K562 (cell line): ENCODE results near the gene MLC1. TPM values are rescaled to one million over a fixed set of nuclear protein-coding genes. Genes with fewer than 3 reads are reported as not detected.

Source experiments
- ATAC-seq: fragments of 200-7000 bp; cut with Tn5 transposase; 3 replicates; pipeline ENCODE4 v1.9.1; 2020; ENCODE audit warnings: moderate library complexity
- BruUV-seq: library from RNA; stranded (reverse); fragments of 400-500 nt; replicated peaks from 2 replicates; lab custom pipeline; 2021; lab: Mats Ljungman, UMichigan
- CTCF ChIA-PET: fragments of 300-600 bp; formaldehyde crosslinking; extraction: SDS; loops from one replicate; lab custom pipeline; 2021; ENCODE audit warnings: low intra/inter-chr PET ratio; lab: Yijun Ruan, JAX
- POLR2A ChIA-PET: fragments of 300-600, 350-650 bp; sonication (Branson Sonifier 250); formaldehyde crosslinking; extraction: SDS; loops from one replicate; lab custom pipeline; 2021; ENCODE audit warnings: antibody characterized with exemption, inconsistent platforms; lab: Yijun Ruan, JAX
- DNase-seq, 4 experiments: peaks; one replicate each; pipeline versions ENCODE4 v3.0.0 to v3.0.0-alpha.2; 2011 to 2018; ENCODE audit warnings: low spot score in 3 of 4, mixed read lengths in 3 of 4; ENCODE audit errors: extremely low read depth in 1 of 4
- FAIRE-seq: peaks from 2 replicates; lab custom pipeline; 2011; peaks lifted over from hg19 to GRCh38; lab: Jason Lieb, UNC
- H2AFZ ChIP-seq: 2 replicates; pipeline ENCODE4 v1.6.0; 2011; ENCODE audit warnings: low read depth, low read length, control low read depth, inconsistent platforms
- H3K27ac ChIP-seq: fragments of 200-600 bp; 3 replicates; pipeline ENCODE4 v1.8.0; 2011; ENCODE audit warnings: low read depth, mild to moderate bottlenecking, control low read depth, inconsistent platforms, low read length, moderate library complexity, mixed read lengths; ENCODE audit errors: extremely low read depth
- H3K27me3 ChIP-seq, 2 experiments: fragments of 300-600 bp in 1 of 2; 2 replicates in 1 of 2; 3 replicates in 1 of 2; pipeline versions ENCODE4 v1.6.0 to v1.8.0; 2011; ENCODE audit warnings: inconsistent platforms in 2 of 2, low read length in 2 of 2, mild to moderate bottlenecking in 1 of 2, mixed read lengths in 1 of 2, moderate library complexity in 1 of 2; ENCODE audit not compliant: control insufficient read depth in 2 of 2, insufficient read depth in 2 of 2
- H3K36me3 ChIP-seq: fragments of 300-600 bp; 3 replicates; pipeline ENCODE4 v1.8.0; 2011; ENCODE audit warnings: mild to moderate bottlenecking, low read length, inconsistent platforms; ENCODE audit not compliant: control insufficient read depth, insufficient read depth
- H3K4me1 ChIP-seq, 2 experiments: fragments of 200-600 bp in 1 of 2; replicated peaks in 1 of 2; 2 replicates in 1 of 2; 3 replicates in 1 of 2; pipeline versions ENCODE4 v1.5.1 to v1.8.0; 2011; ENCODE audit warnings: inconsistent platforms in 2 of 2, low read length in 2 of 2, mild to moderate bottlenecking in 1 of 2, mixed read lengths in 1 of 2, moderate library complexity in 1 of 2; ENCODE audit not compliant: control insufficient read depth in 2 of 2, insufficient read depth in 2 of 2
- H3K4me2 ChIP-seq: 2 replicates; pipeline ENCODE4 v1.6.1; 2011; ENCODE audit warnings: low read length, control low read depth, inconsistent platforms, mixed read lengths; ENCODE audit not compliant: insufficient read depth
- H3K4me3 ChIP-seq: fragments of 200-600 bp; sonication (generic), shearing (Covaris generic); 2 replicates; pipeline ENCODE4 v1.5.1; 2016; ENCODE audit warnings: control low read depth, inconsistent platforms
- H3K79me2 ChIP-seq: fragments of 200-600 bp; 3 replicates; pipeline ENCODE4 v1.8.0; 2011; ENCODE audit warnings: low read length, inconsistent platforms; ENCODE audit not compliant: control insufficient read depth, insufficient read depth
- H3K9ac ChIP-seq, 2 experiments: 2 replicates each; pipeline versions ENCODE4 v1.6.0 to v1.6.1; 2011; ENCODE audit warnings: low read depth in 2 of 2, low read length in 2 of 2, control low read depth in 1 of 2, inconsistent platforms in 1 of 2, mild to moderate bottlenecking in 1 of 2, mixed read lengths in 1 of 2; ENCODE audit not compliant: insufficient read depth in 1 of 2
- H3K9me1 ChIP-seq: one replicate; pipeline ENCODE4 v1.6.0; 2011; ENCODE audit warnings: inconsistent platforms, mild to moderate bottlenecking, low read length, moderate library complexity; ENCODE audit not compliant: control insufficient read depth, insufficient read depth
- H3K9me3 ChIP-seq: replicated peaks from 2 replicates; pipeline ENCODE4 v1.5.1; 2011; ENCODE audit warnings: low read depth, low read length, inconsistent platforms; ENCODE audit not compliant: control insufficient read depth, insufficient read depth
- H4K20me1 ChIP-seq: replicated peaks from 2 replicates; pipeline ENCODE4 v1.6.1; 2011; ENCODE audit warnings: low read length, inconsistent platforms, mixed read lengths; ENCODE audit not compliant: control insufficient read depth, insufficient read depth
- ARID1B ChIP-seq: fragments of 450-650 bp; IDR thresholded peaks from 2 replicates; pipeline ENCODE4 v1.6.1; 2016; ENCODE audit warnings: antibody characterized with exemption, mild to moderate bottlenecking, inconsistent platforms
- ARID4B ChIP-seq: sonication (generic); formaldehyde crosslinking; IDR thresholded peaks from 2 replicates; pipeline ENCODE4 v1.8.0; 2022; ENCODE audit warnings: mild to moderate bottlenecking, missing genetic modification reagents
- EWSR1 ChIP-seq: fragments of 450-650 bp; IDR thresholded peaks from 2 replicates; pipeline ENCODE4 v1.6.1; 2018; ENCODE audit warnings: borderline replicate concordance, mild to moderate bottlenecking, low read depth, moderate library complexity; ENCODE audit not compliant: partially characterized antibody
- PHB2 ChIP-seq: fragments of 450-650 bp; IDR thresholded peaks from 2 replicates; pipeline ENCODE4 v1.6.1; 2017; ENCODE audit warnings: low read depth
- TRIM24 ChIP-seq, 2 experiments: fragments of 450-650 bp; IDR thresholded peaks; 2 replicates each; pipeline ENCODE4 v1.6.1; 2016
- ZFX ChIP-seq: sonication (generic); formaldehyde crosslinking; IDR thresholded peaks from 2 replicates; pipeline ENCODE4 v1.8.0; 2022; ENCODE audit warnings: mild to moderate bottlenecking, missing genetic modification reagents, moderate library complexity
- WGBS: fragments of 100-300 bp; shearing (Covaris generic); methylation state at CpG from one replicate; pipeline ENCODE4 v1.1.6; 2016; ENCODE audit warnings: low coverage, mixed read lengths; ENCODE audit not compliant: insufficient coverage; ENCODE audit errors: missing lambda C conversion rate; 5-methylcytosine and 5-hydroxymethylcytosine counted together
- in situ Hi-C: fragments of 300-500 bp; cut with MboI; formaldehyde crosslinking; loops from 4 replicates; pipeline ENCODE4 v1.15.0; 2018; ENCODE audit warnings: inconsistent platforms, mixed read lengths
- intact Hi-C: fragments of 100-400 bp; cut with micrococcal nuclease; formaldehyde crosslinking; loops from 2 replicates; pipeline ENCODE4 v1.14.2; 2022
- polyA plus RNA-seq, 8 experiments: library from polyadenylated mRNA; depleted of rRNA in 4 of 8; stranded (reverse) in 5 of 8; unstranded in 3 of 8; fragments of >200 nt; fragmentation: Nextera tagmentation in 2 of 8; fragmentation: Illumina TruSeq in 1 of 8; extraction: Ambion mirVana in 2 of 8; extraction: Trizol in 1 of 8; gene quantifications; 2 replicates each; pipeline versions ENCODE4 v1.2.1 to v1.2.3, GENCODE V29; 2011 to 2014; ENCODE audit warnings: inconsistent platforms in 1 of 8, missing spikeins in 1 of 8
- total RNA-seq, 7 experiments: library from RNA; depleted of rRNA in 6 of 7; stranded (reverse); fragments of >200 nt in 6 of 7; fragmentation: Illumina TruSeq in 2 of 7; extraction: Trizol in 2 of 7; gene quantifications; 2 replicates each; pipeline versions ENCODE4 v1.2.1 to v1.2.3, GENCODE V29; 2011 to 2021; ENCODE audit warnings: low replicate concordance in 1 of 7

Gene MLC1
- total and polyA plus RNA-seq, 9 of the 15 experiments (the other 6 are each of a cell fraction or from before 2014, with no cell fraction given), result 0.06 to 0.98 (median 0.39) TPM

DNA sequence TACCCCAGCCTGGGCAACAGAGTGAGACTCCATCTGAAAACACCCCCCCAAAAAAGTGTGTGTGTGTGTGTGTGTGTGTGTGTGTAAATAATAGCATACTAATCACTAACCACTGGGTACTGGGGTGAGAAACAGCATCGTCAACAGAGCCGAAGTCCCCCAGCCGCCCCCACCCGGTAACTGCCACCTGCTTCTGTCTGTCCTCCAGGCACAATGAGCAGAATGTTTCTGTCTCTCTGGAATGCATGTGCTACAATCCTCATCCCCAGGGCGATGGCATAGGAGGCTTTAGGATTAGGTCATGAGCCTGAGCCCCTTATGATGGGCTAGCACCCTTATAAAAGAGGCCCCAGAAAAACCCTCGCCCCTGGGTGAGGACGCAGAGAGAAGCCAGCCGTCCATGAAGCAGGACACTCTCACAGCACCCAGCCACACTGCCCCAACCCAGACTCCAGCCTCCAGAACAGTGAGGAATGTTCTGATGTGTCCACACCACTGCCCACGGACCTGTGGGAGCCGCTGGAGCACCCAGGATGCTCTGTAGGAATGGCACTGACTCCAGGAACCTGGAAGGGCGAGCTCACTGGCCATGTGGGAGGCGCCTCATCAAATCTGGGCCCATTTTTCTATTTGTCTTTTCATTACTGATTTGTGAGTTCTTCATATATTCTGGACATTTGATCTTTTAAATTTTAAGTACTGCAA, 37.0 kb downstream of the MLC1 start:
- no peak for FAIRE-seq
- CTCF ChIA-PET, result no interaction called here

GRCh38 chr22:50047346-50047745, 37.9 kb downstream of the MLC1 start:
- no peaks in the 10 kb centered on the region for H3K79me2 ChIP-seq
- ATAC-seq, result no peak
- no peak overlapping the region for H3K4me2 ChIP-seq
- DNase-seq, result no peak
- no peaks in the 10 kb centered on the region for H3K9me3 ChIP-seq
- peaks cover 4 to 54% of the 10 kb centered on the region in 2 experiments; a peak in 3 of 5 replicates for H3K27me3 ChIP-seq
- no peak overlapping the region for H3K4me3 ChIP-seq
- 20% methylated on average over 10 of the region's 16 CpGs for WGBS
- no peak overlapping the region for H3K27ac ChIP-seq
- H4K20me1 ChIP-seq, result 0 out of 2 replicates have a peak, but pooled peaks cover 3% of the 10 kb centered on the region
- no peak overlapping the region for H2AFZ ChIP-seq
- no peak overlapping the region for H3K9ac ChIP-seq
- H3K9me1 ChIP-seq, result no peaks in the 10 kb centered on the region
- no peak for FAIRE-seq
- no TSS peak for BruUV-seq
- peaks cover 0 to 38% of the 10 kb centered on the region in 2 experiments; a peak in 2 of 5 replicates for H3K4me1 ChIP-seq
- POLR2A ChIA-PET, result interaction anchor here (0.6 kb wide), 1 partner anchor 53 kb away, joined by 4 read pairs; no protein-coding TSS in a partner anchor
- in situ Hi-C loops, result no loop called here
- CTCF ChIA-PET, result no interaction called here
- intact Hi-C loops, result no loop called here
- no peaks in the 10 kb centered on the region for H3K36me3 ChIP-seq
- TF ChIP-seq ARID4B (CRISPR knock-in tag), result no peak
- no peak for TF ChIP-seq EWSR1
- no peak for TF ChIP-seq TRIM24 (IDR thresholded peaks at IDR 0.05)

More for the DNA sequence above, 37.0 kb downstream of the MLC1 start:
- no TSS peak for BruUV-seq
- Histone ChIP-seq H3K27ac (no peak overlapping the region), H2AFZ (no peak overlapping the region), H3K4me1 (peaks cover 0 to 38% of the 10 kb centered on the region in 2 experiments; a peak in 2 of 5 replicates), H3K79me2 (no peaks in the 10 kb centered on the region), H3K27me3 (peaks cover 4 to 54% of the 10 kb centered on the region in 2 experiments; a peak in 3 of 5 replicates), H3K4me3 (no peak overlapping the region), H3K9me3 (no peaks in the 10 kb centered on the region), H3K36me3 (no peaks in the 10 kb centered on the region), H4K20me1 (no peaks in the 10 kb centered on the region), H3K9me1 (no peaks in the 10 kb centered on the region), H3K4me2 (no peak overlapping the region), H3K9ac (no peak overlapping the region)
- intact Hi-C loops, result no loop called here
- in situ Hi-C loops, result no loop called here
- TF ChIP-seq PHB2 (no peak), ZFX (CRISPR knock-in tag) (no peak), ARID1B (no peak)
- ATAC-seq (no peak), DNase-seq (no peak)
- POLR2A ChIA-PET, result interaction anchor here (0.6 to 0.7 kb wide), 2 partner anchors 52 to 226 kb away, joined by 3 to 4 read pairs; no protein-coding TSS in a partner anchor
- 0% methylated on average over 7 of the region's 12 CpGs for WGBS
